Ovary (tissue), 9 donors: ENCODE data around the gene DPH5. TPM values are rescaled to one million over a fixed set of nuclear protein-coding genes. Genes with fewer than 3 reads are reported as not detected.

Source experiments
- DNase-seq, 5 donors: peaks; one replicate each; pipeline ENCODE4 v3.0.0-alpha.2; 2019 to 2020
- H3K27ac ChIP-seq, 2 donors: fragments of 200-600 bp; one replicate each; pipeline versions ENCODE4 v1.5.1 to v1.8.0; 2019 to 2022
- H3K27me3 ChIP-seq: fragments of 200-600 bp; one replicate; pipeline ENCODE4 v1.8.0; 2022
- H3K36me3 ChIP-seq: fragments of 200-600 bp; sonication (generic); one replicate; pipeline ENCODE4 v1.5.1; 2019
- H3K4me1 ChIP-seq: one replicate; pipeline ENCODE4 v1.8.1; 2013; ENCODE audit warnings: mild to moderate bottlenecking, moderate library complexity; ENCODE audit not compliant: insufficient read depth
- H3K4me3 ChIP-seq: fragments of 200-600 bp; sonication (generic); one replicate; pipeline ENCODE4 v1.5.1; 2017
- H3K9me3 ChIP-seq, 2 donors: fragments of 200-600 bp in 1 of 2; sonication (generic) in 1 of 2; one replicate each; pipeline versions ENCODE4 v1.5.1 to v1.8.1; 2013 to 2019; ENCODE audit warnings: mild to moderate bottlenecking in 1 of 2, moderate library complexity in 1 of 2
- EP300 ChIP-seq: sonication (generic); formaldehyde crosslinking; IDR thresholded peaks from one replicate; pipeline ENCODE4 v1.6.1; 2017; ENCODE audit warnings: antibody characterized with exemption
- POLR2A ChIP-seq: fragments of 450-650 bp; IDR thresholded peaks from one replicate; pipeline ENCODE4 v1.6.1; 2017; ENCODE audit warnings: antibody characterized with exemption, mild to moderate bottlenecking, moderate library complexity
- WGBS, 3 donors: extraction: QIAGEN DNeasy Blood & Tissue Kit in 1 of 3; methylation state at CpG; one replicate each; pipeline versions ENCODE4 v1.1.5 to v1.1.7; 2013 to 2017; 5-methylcytosine and 5-hydroxymethylcytosine counted together
- intact Hi-C, 4 donors: fragments of 100-400 bp; cut with DNase I; formaldehyde crosslinking; loops; one replicate each; pipeline versions ENCODE4 v1.11.0 to v1.15.1; 2022 to 2023
- polyA plus RNA-seq, 2 donors: library from polyadenylated mRNA; stranded (reverse); fragments of 200-250 nt in 1 of 2; fragments of 350-450 nt in 1 of 2; fragmentation: Illumina TruSeq in 1 of 2; extraction: RNeasy Lipid Tissue Mini Kit (QIAGEN cat#74804) in 1 of 2; gene quantifications; one replicate each; pipeline ENCODE4 v1.2.3, GENCODE V29; 2013 to 2014
- total RNA-seq, 7 donors: library from RNA; depleted of rRNA in 2 of 7; stranded (reverse); fragments of >200 nt in 2 of 7; fragmentation: NEBNext Ultra II Directional in 3 of 7; extraction: Animal tissue kit (Norgen Biotek cat#: 25700) in 3 of 7; gene quantifications; one replicate each; pipeline versions ENCODE4 v1.1.0 to v1.2.4, GENCODE V29; 2016 to 2023
- TF ChIP-seq, protein P1 (sequence below), 3 donors: fragments of 450-650 bp in 2 of 3; fragments of 200-600 bp in 1 of 3; IDR thresholded peaks; one replicate each; pipeline versions ENCODE4 v1.5.1 to v1.8.0; 2016 to 2022; ENCODE audit warnings: antibody characterized with exemption in 3 of 3, mild to moderate bottlenecking in 1 of 3
- donor health status: DM: no; HTN: no; CAD: no; lungs with moderate emphysema.
- donor health status: DM: no; HTN: no; CAD: no.
- donor health status: Bipolar disorder and iron deficiency.
- donor health status: DM: yes; HTN: yes; CAD: no.
- donor health status: DM: no; HTN: no; CAD: no.
- donor health status: DM: yes; HTN: yes; CAD: no.

DPH5 gene
- total and polyA plus RNA-seq, 9 donors: 24.0 to 77.2 (median 48.4) TPM

DNA sequence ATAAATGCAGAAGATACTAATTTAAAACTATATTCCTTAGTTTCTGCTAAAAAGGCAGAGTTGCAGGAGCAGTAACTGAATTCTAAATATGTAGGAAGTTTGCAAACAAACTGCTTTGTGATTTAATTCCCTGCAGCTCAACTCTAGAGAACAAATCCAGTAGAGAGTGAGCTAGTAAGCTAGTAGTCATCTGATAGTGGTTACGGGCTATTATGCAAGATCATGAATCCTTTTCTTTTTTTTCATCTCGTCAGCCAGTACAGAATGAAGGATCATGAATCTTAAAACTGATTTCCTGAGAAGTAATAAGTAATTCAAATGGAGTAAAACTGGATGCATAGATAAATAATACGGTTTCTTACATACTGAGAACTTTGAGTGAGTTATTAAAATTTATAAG is 3.3 kb downstream of the DPH5 start:
- H3K4me1 ChIP-seq: peaks cover 3% of the 10 kb centered on the region
- no peaks in the 10 kb centered on the region for H3K36me3 ChIP-seq
- no peak overlapping the region for H3K27ac ChIP-seq
- intact Hi-C loops: no loop called here
- WGBS, 3 donors: 86 to 89% (median 87%) methylated on average over 3 of the region's 3 CpGs
- TF ChIP-seq, protein P1, sequence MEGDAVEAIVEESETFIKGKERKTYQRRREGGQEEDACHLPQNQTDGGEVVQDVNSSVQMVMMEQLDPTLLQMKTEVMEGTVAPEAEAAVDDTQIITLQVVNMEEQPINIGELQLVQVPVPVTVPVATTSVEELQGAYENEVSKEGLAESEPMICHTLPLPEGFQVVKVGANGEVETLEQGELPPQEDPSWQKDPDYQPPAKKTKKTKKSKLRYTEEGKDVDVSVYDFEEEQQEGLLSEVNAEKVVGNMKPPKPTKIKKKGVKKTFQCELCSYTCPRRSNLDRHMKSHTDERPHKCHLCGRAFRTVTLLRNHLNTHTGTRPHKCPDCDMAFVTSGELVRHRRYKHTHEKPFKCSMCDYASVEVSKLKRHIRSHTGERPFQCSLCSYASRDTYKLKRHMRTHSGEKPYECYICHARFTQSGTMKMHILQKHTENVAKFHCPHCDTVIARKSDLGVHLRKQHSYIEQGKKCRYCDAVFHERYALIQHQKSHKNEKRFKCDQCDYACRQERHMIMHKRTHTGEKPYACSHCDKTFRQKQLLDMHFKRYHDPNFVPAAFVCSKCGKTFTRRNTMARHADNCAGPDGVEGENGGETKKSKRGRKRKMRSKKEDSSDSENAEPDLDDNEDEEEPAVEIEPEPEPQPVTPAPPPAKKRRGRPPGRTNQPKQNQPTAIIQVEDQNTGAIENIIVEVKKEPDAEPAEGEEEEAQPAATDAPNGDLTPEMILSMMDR (IDR thresholded peaks at IDR 0.05): no peak
- TF ChIP-seq EP300: no peak
- no peak for TF ChIP-seq POLR2A
- H3K9me3 ChIP-seq: no peaks in the 10 kb centered on the region
- no peaks in the 10 kb centered on the region for H3K27me3 ChIP-seq
- no peak overlapping the region for H3K4me3 ChIP-seq
- no peak for DNase-seq

DNA sequence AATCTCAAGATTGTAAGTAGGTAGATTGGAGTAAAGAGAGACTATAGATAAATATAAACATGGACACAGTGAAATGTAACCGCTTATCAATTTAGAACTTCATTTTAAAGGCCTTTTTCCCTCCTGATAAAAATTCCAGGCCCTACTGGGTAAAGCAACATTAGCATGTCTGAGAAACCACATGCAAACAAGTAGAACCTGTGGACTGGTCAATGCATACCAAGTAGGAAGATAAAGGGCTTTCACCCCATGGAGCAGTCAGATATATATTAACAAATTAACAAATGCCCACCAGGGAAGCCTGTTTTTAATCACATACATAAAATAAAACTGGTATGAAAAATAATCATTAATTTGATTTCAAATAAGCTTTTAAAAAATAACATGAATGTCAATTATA is 8.1 kb downstream of the DPH5 start:
- TF ChIP-seq POLR2A: no peak
- TF ChIP-seq, protein P1 (IDR thresholded peaks at IDR 0.05): no peak
- no peak for TF ChIP-seq EP300
- H3K4me3 ChIP-seq: no peak overlapping the region
- intact Hi-C loops: no loop called here
- no peak overlapping the region for H3K27ac ChIP-seq
- no peaks in the 10 kb centered on the region for H3K27me3 ChIP-seq
- no peak for DNase-seq
- 95 to 98% (median 97%) methylated on average over 1 of the region's 1 CpG for WGBS, 3 donors
- H3K36me3 ChIP-seq: no peaks in the 10 kb centered on the region
- H3K9me3 ChIP-seq: no peaks in the 10 kb centered on the region
- no peaks in the 10 kb centered on the region for H3K4me1 ChIP-seq

- no peak overlapping the region for H3K27ac ChIP-seq
- DNase-seq: no peak
- no peaks in the 10 kb centered on the region for H3K4me1 ChIP-seq
- H3K4me3 ChIP-seq: no peak overlapping the region
- no peaks in the 10 kb centered on the region for H3K9me3 ChIP-seq
- H3K27me3 ChIP-seq: no peaks in the 10 kb centered on the region
- 63 to 74% (median 66%) methylated on average over 1 of the region's 1 CpG for WGBS, 3 donors
- H3K36me3 ChIP-seq: no peaks in the 10 kb centered on the region
- TF ChIP-seq EP300: no peak
- TF ChIP-seq POLR2A: no peak
- TF ChIP-seq, protein P1 (IDR thresholded peaks at IDR 0.05): no peak
- intact Hi-C loops: no loop called here
These were observed 11.8 kb downstream of the DPH5 start for GRCh38 chr1:101013776-101014175.

GRCh38 chr1:101008229-101008834 is 17.3 kb downstream of the DPH5 start:
- Histone ChIP-seq H3K4me3 (no peak overlapping the region), H3K9me3 (no peaks in the 10 kb centered on the region), H3K27ac (no peak overlapping the region), H3K36me3 (no peaks in the 10 kb centered on the region), H3K4me1 (no peaks in the 10 kb centered on the region), H3K27me3 (no peaks in the 10 kb centered on the region)
- WGBS, 3 donors: 46 to 61% (median 47%) methylated on average over 3 of the region's 3 CpGs
- TF ChIP-seq, protein P1 (IDR thresholded peaks at IDR 0.05): no peak
- TF ChIP-seq POLR2A (no peak), EP300 (no peak)
- intact Hi-C loops: no loop called here
- no peak for DNase-seq
